GM23248 (cell line): Measurements from ENCODE around the gene FAM120A. TPM values are rescaled to one million over a fixed set of nuclear protein-coding genes. Genes with fewer than 3 reads are reported as not detected.

Source experiments
- DNase-seq: peaks from one replicate; pipeline ENCODE4 v3.0.0-alpha.2; 2015
- H2AFZ ChIP-seq: fragments of 200-600 bp; sonication (generic); 2 replicates; pipeline ENCODE4 v1.6.1; 2016; ENCODE audit warnings: antibody characterized with exemption
- H3F3A ChIP-seq: fragments of 200-600 bp; sonication (generic); 2 replicates; pipeline ENCODE4 v1.6.1; 2016; ENCODE audit warnings: mild to moderate bottlenecking, antibody characterized with exemption, mixed run types; ENCODE audit not compliant: insufficient read depth
- H3K27ac ChIP-seq: fragments of 200-600 bp; sonication (generic); 2 replicates; pipeline ENCODE4 v1.5.1; 2016; ENCODE audit warnings: mild to moderate bottlenecking
- H3K27me3 ChIP-seq: fragments of 200-600 bp; sonication (generic); replicated peaks from 2 replicates; pipeline ENCODE4 v1.6.1; 2016; ENCODE audit warnings: mild to moderate bottlenecking; ENCODE audit not compliant: insufficient read depth
- H3K36me3 ChIP-seq: fragments of 200-600 bp; sonication (generic); 2 replicates; pipeline ENCODE4 v1.6.1; 2016; ENCODE audit warnings: low read depth, mild to moderate bottlenecking
- H3K4me1 ChIP-seq: fragments of 200-600 bp; sonication (generic); 2 replicates; pipeline ENCODE4 v1.6.1; 2016; ENCODE audit warnings: mild to moderate bottlenecking; ENCODE audit not compliant: insufficient read depth
- H3K4me2 ChIP-seq: fragments of 200-600 bp; sonication (generic); one replicate; pipeline ENCODE4 v1.6.1; 2016; ENCODE audit warnings: mild to moderate bottlenecking; ENCODE audit not compliant: unreplicated experiment
- H3K4me3 ChIP-seq: fragments of 200-600 bp; sonication (generic); 2 replicates; pipeline ENCODE4 v1.5.1; 2016; ENCODE audit warnings: mild to moderate bottlenecking
- H3K79me2 ChIP-seq: fragments of 200-600 bp; sonication (generic); 2 replicates; pipeline ENCODE4 v1.6.1; 2016; ENCODE audit warnings: mild to moderate bottlenecking; ENCODE audit not compliant: insufficient read depth
- H3K9ac ChIP-seq: fragments of 200-600 bp; sonication (generic); 2 replicates; pipeline ENCODE4 v1.6.1; 2016; ENCODE audit warnings: mild to moderate bottlenecking
- H3K9me2 ChIP-seq: fragments of 200-600 bp; sonication (generic); 2 replicates; pipeline ENCODE4 v1.6.1; 2016; ENCODE audit warnings: mixed run types, mild to moderate bottlenecking, moderate library complexity; ENCODE audit not compliant: insufficient read depth
- H3K9me3 ChIP-seq: fragments of 200-600 bp; sonication (generic); one replicate; pipeline ENCODE4 v1.6.1; 2017; ENCODE audit warnings: low read depth
- H4K20me1 ChIP-seq: fragments of 200-600 bp; sonication (generic); 2 replicates; pipeline ENCODE4 v1.6.0; 2016; ENCODE audit not compliant: insufficient read depth
- EZH2 ChIP-seq: fragments of 200-600 bp; sonication (generic); IDR thresholded peaks from 2 replicates; pipeline ENCODE4 v1.6.1; 2018; ENCODE audit warnings: antibody characterized with exemption, mild to moderate bottlenecking; ENCODE audit not compliant: insufficient read depth, poor library complexity, severe bottlenecking
- EZH2phosphoT487 ChIP-seq: fragments of 200-600 bp; sonication (generic); IDR thresholded peaks from 2 replicates; pipeline ENCODE4 v1.6.1; 2018; ENCODE audit warnings: antibody characterized with exemption, moderate library complexity, mild to moderate bottlenecking, low read depth; ENCODE audit not compliant: insufficient read depth
- WGBS, 2 experiments: methylation state at CpG; one replicate each; pipeline ENCODE4 v1.1.6; 2015 to 2017; ENCODE audit warnings: low lambda C conversion rate in 2 of 2, low coverage in 1 of 2; ENCODE audit errors: missing lambda C conversion rate in 2 of 2; 5-methylcytosine and 5-hydroxymethylcytosine counted together
- in situ Hi-C: fragments of 300-500 bp; cut with MboI; formaldehyde crosslinking; loops from 2 replicates; pipeline ENCODE4 v1.15.0; 2020
- polyA plus RNA-seq: library from polyadenylated mRNA; unstranded; fragments of >200 nt; fragmentation: Nextera tagmentation; extraction: Ambion mirVana; gene quantifications from 2 replicates; pipeline ENCODE4 v1.2.1, GENCODE V29; 2016
- total RNA-seq: library from RNA; depleted of rRNA; stranded (reverse); fragments of >200 nt; shearing (Covaris generic); gene quantifications from 2 replicates; pipeline ENCODE4 v1.2.3, GENCODE V29; 2014

Gene FAM120A
- total and polyA plus RNA-seq, 2 experiments from 2014 or later, result 28.9 to 90.5 TPM

GRCh38 chr9:93560991-93561390 is 109.5 kb downstream of the FAM120A start:
- in situ Hi-C loops, result loop anchor here (25.0 kb wide), 1 partner anchor 399 kb away; no protein-coding TSS in a partner anchor
- Histone ChIP-seq H3F3A (peaks cover 19% of the 10 kb centered on the region), H3K9me3 (no peaks in the 10 kb centered on the region), H3K36me3 (peaks cover 39% of the 10 kb centered on the region), H3K4me1 (0 out of 2 replicates have a peak, but pooled peaks cover 3% of the 10 kb centered on the region), H3K9ac (no peak overlapping the region), H3K27ac (no peak overlapping the region), H3K4me2 (no peak overlapping the region), H3K79me2 (peaks cover 4% of the 10 kb centered on the region; the same call in 1 of the 2 replicates), H3K9me2 (no peaks in the 10 kb centered on the region), H3K4me3 (no peak overlapping the region), H4K20me1 (no peaks in the 10 kb centered on the region), H3K27me3 (no peaks in the 10 kb centered on the region), H2AFZ (no peak overlapping the region)
- 98 to 99% methylated on average over 5 of the region's 5 CpGs for WGBS, 2 experiments
- TF ChIP-seq EZH2phosphoT487, result no peak
- TF ChIP-seq EZH2, result no peak
- DNase-seq, result no peak

- in situ Hi-C loops, result loop anchor here (25.0 kb wide), 1 partner anchor 400 kb away; no protein-coding TSS in a partner anchor
- H3K36me3 ChIP-seq, result peaks cover 39% of the 10 kb centered on the region
Measured at GRCh38 chr9:93562157-93562556, 110.7 kb downstream of the FAM120A start.

GRCh38 chr9:93565089-93565488 is 113.6 kb downstream of the FAM120A start:
- Histone ChIP-seq H3K27ac (no peak overlapping the region), H3K9me2 (no peaks in the 10 kb centered on the region), H3K4me2 (no peak overlapping the region), H3K9me3 (no peaks in the 10 kb centered on the region), H3K4me1 (peaks cover 15% of the 10 kb centered on the region), H3K4me3 (no peak overlapping the region), H3K79me2 (0 out of 2 replicates have a peak, but pooled peaks cover 6% of the 10 kb centered on the region), H2AFZ (no peak overlapping the region), H4K20me1 (no peaks in the 10 kb centered on the region), H3K36me3 (peaks cover 39% of the 10 kb centered on the region), H3K9ac (no peak overlapping the region), H3F3A (peaks cover 22% of the 10 kb centered on the region), H3K27me3 (no peaks in the 10 kb centered on the region)
- in situ Hi-C loops, result loop anchor here (25.0 kb wide), 1 partner anchor 403 kb away; no protein-coding TSS in a partner anchor
- no peak for DNase-seq
- 65 to 66% methylated on average over 4 of the region's 4 CpGs for WGBS, 2 experiments
- TF ChIP-seq EZH2phosphoT487, result no peak
- no peak for TF ChIP-seq EZH2

More at GRCh38 chr9:93562157-93562556, 110.7 kb downstream of the FAM120A start:
- H3K9me2 ChIP-seq, result no peaks in the 10 kb centered on the region
- no peak overlapping the region for H3K4me2 ChIP-seq
- TF ChIP-seq EZH2, result no peak
- TF ChIP-seq EZH2phosphoT487, result no peak
- no peaks in the 10 kb centered on the region for H3K27me3 ChIP-seq
- no peaks in the 10 kb centered on the region for H3K9me3 ChIP-seq
- H3K9ac ChIP-seq, result no peak overlapping the region
- no peak overlapping the region for H2AFZ ChIP-seq
- H4K20me1 ChIP-seq, result no peaks in the 10 kb centered on the region
- WGBS, 2 experiments, result 59 to 66% methylated on average over 2 of the region's 2 CpGs
- peaks cover 22% of the 10 kb centered on the region for H3F3A ChIP-seq
- H3K27ac ChIP-seq, result no peak overlapping the region
- no peaks in the 10 kb centered on the region; the same call in 1 of the 2 replicates for H3K79me2 ChIP-seq
- peaks cover 9% of the 10 kb centered on the region for H3K4me1 ChIP-seq
- DNase-seq, result no peak
- no peak overlapping the region for H3K4me3 ChIP-seq

- Histone ChIP-seq H3K9me3 (no peaks in the 10 kb centered on the region), H3K36me3 (peaks cover 34% of the 10 kb centered on the region), H3K27me3 (no peaks in the 10 kb centered on the region), H3K4me1 (peaks cover 15% of the 10 kb centered on the region), H3K79me2 (0 out of 2 replicates have a peak, but pooled peaks cover 6% of the 10 kb centered on the region), H2AFZ (peak overlapping the region; percentile 75), H3K4me2 (peak overlapping the region; percentile 96), H3K9ac (peak overlapping the region; percentile 94), H3K9me2 (no peaks in the 10 kb centered on the region), H3F3A (peaks cover 22% of the 10 kb centered on the region), H3K27ac (peak overlapping the region; percentile 83), H4K20me1 (no peaks in the 10 kb centered on the region), H3K4me3 (peak overlapping the region; percentile 75)
- no peak for TF ChIP-seq EZH2phosphoT487
- TF ChIP-seq EZH2, result no peak
- WGBS, 2 experiments, result 2% methylated on average over 45 to 60 of the region's 69 CpGs
- in situ Hi-C loops, result loop anchor here (25.0 kb wide), 1 partner anchor 404 kb away; no protein-coding TSS in a partner anchor
- peak; percentile 99 for DNase-seq
Measured at GRCh38 chr9:93566408-93567270, 115.2 kb downstream of the FAM120A start.
